ENCODE measurements around the gene TMEM263.

The TMEM263 gene

GRCh38 chr12:106950591-106950990 is 5.1 kb upstream of the TMEM263 start:
- FAIRE-seq: no peak

- no peak for FAIRE-seq
Observed at GRCh38 chr12:106953352-106954250, 2.1 kb upstream of the TMEM263 start.

GRCh38 chr12:106954462-106955376 is 988 bp upstream of the TMEM263 start:
- FAIRE-seq: no peak

GRCh38 chr12:106956048-106956578 is 406 bp downstream of the TMEM263 start:
- FAIRE-seq: no peak

- FAIRE-seq: no peak
Observed at GRCh38 chr12:106957583-106957982, 1.9 kb downstream of the TMEM263 start.

- FAIRE-seq: no peak
Observed at GRCh38 chr12:106960443-106960842, 4.7 kb downstream of the TMEM263 start.

GRCh38 chr12:106962286-106962685 is 6.6 kb downstream of the TMEM263 start:
- FAIRE-seq: no peak

- FAIRE-seq: no peak
Observed at GRCh38 chr12:106964526-106964925, 8.8 kb downstream of the TMEM263 start.

- no peak for FAIRE-seq
Observed at GRCh38 chr12:106971065-106971464, 15.4 kb downstream of the TMEM263 start.

- FAIRE-seq: no peak
Observed at GRCh38 chr12:106973545-106973944, 17.8 kb downstream of the TMEM263 start.

- FAIRE-seq: no peak
Observed at GRCh38 chr12:106974511-106974910, 18.8 kb downstream of the TMEM263 start.

GRCh38 chr12:106975098-106975497 is 19.4 kb downstream of the TMEM263 start:
- FAIRE-seq: no peak

- no peak for FAIRE-seq
Observed at GRCh38 chr12:106975993-106976658, 20.4 kb downstream of the TMEM263 start.

GRCh38 chr12:106976668-106977067 is 21.0 kb downstream of the TMEM263 start:
- FAIRE-seq: no peak

GRCh38 chr12:106978035-106978800 is 22.5 kb downstream of the TMEM263 start:
- no peak for FAIRE-seq

GRCh38 chr12:106980944-106981343 is 25.2 kb downstream of the TMEM263 start:
- no peak for FAIRE-seq

- no peak for FAIRE-seq
Observed at GRCh38 chr12:106981788-106982187, 26.1 kb downstream of the TMEM263 start.

- FAIRE-seq: no peak
Observed at GRCh38 chr12:106982229-106982628, 26.5 kb downstream of the TMEM263 start.

- no peak for FAIRE-seq
Observed at GRCh38 chr12:106984588-106985137, 29.0 kb downstream of the TMEM263 start.

GRCh38 chr12:106985479-106985878 is 29.8 kb downstream of the TMEM263 start:
- FAIRE-seq: no peak

GRCh38 chr12:106986135-106986534 is 30.4 kb downstream of the TMEM263 start:
- no peak for FAIRE-seq
